ENCODE results near the gene KANSL1. TPM values are rescaled to one million over a fixed set of nuclear protein-coding genes. Genes with fewer than 3 reads are reported as not detected.
A peak's percentile ranks its signal among the peaks of the same experiment; 100 is the strongest.

Gene KANSL1
- total and polyA plus RNA-seq, 2 donors (not counting 1 experiment from before 2014, with no cell fraction given) = 36.8 to 233 TPM

- ATAC-seq (ENCODE audit: low read depth) = no peak
- H3K27me3 ChIP-seq (replicated peaks in 1 of 4; ENCODE audit: control extremely low read depth in 1 of 4, control insufficient read depth in 3 of 4, insufficient read depth in 4 of 4, low read length in 3 of 4) = no peaks in the 10 kb centered on the region
- peak overlapping the region in 1 of 2 donors; percentile 8 for H3K27ac ChIP-seq (ENCODE audit: low read length in 2 of 2)
- DNase-seq = no peak
- H3K79me2 ChIP-seq (ENCODE audit: control insufficient read depth, insufficient read depth, low read length) = peaks cover 98% of the 10 kb centered on the region
- Mint-ChIP-seq H3K9me3 (ENCODE audit: insufficient read depth) (no peaks in the 10 kb centered on the region), H3K4me1 (peaks cover 77% of the 10 kb centered on the region), H3K4me3 (no peak overlapping the region), H3K27ac (no peak overlapping the region), H3K27me3 (no peaks in the 10 kb centered on the region)
- H3K4me1 ChIP-seq (ENCODE audit: control insufficient read depth in 2 of 2, insufficient read depth in 2 of 2, low read length in 2 of 2) = peaks cover 37 to 60% of the 10 kb centered on the region in 2 donors
- POLR2A ChIA-PET = no interaction called here
- H3K36me3 ChIP-seq (replicated peaks in 1 of 2; ENCODE audit: control extremely low read depth in 1 of 2, control insufficient read depth in 1 of 2, extremely low read depth in 1 of 2, insufficient read depth in 2 of 2, low read length in 1 of 2) = peaks cover 0 to 3% of the 10 kb centered on the region in 2 experiments
- peaks cover 93% of the 10 kb centered on the region for H4K20me1 ChIP-seq (ENCODE audit: control insufficient read depth, insufficient read depth, low read length, poor library complexity, severe bottlenecking)
- intact Hi-C loops (cut with micrococcal nuclease) = loop anchor here (2.0 kb wide), 1 partner anchor 13 kb away; no protein-coding TSS in a partner anchor
- no peaks in the 10 kb centered on the region for H3K9me3 ChIP-seq (ENCODE audit: control extremely low read depth in 1 of 3, control insufficient read depth in 2 of 3, insufficient read depth in 1 of 3, low read length in 2 of 3)
- no peak overlapping the region for H3K4me2 ChIP-seq (replicated peaks; ENCODE audit: low read depth, low read length, poor library complexity, severe bottlenecking)
- no peak overlapping the region for H3K9ac ChIP-seq (ENCODE audit: low read length)
- H2AFZ ChIP-seq (ENCODE audit: insufficient read depth, low read depth, low read length, poor library complexity, severe bottlenecking) = no peak overlapping the region
- no peak overlapping the region for H3K4me3 ChIP-seq (ENCODE audit: control extremely low read depth in 1 of 5, extremely low read depth in 1 of 5, insufficient read depth in 1 of 5, low read depth in 2 of 5, low read length in 4 of 5)
- CTCF ChIA-PET = interaction anchor here (0.6 to 1.7 kb wide), 2 partner anchors 61 to 90 kb away, joined by 3 to 5 read pairs; no protein-coding TSS in a partner anchor
- TF ChIP-seq EZH2 (IDR thresholded peaks at IDR 0.05; ENCODE audit: borderline replicate concordance, insufficient read depth, low read depth, low read length, poor library complexity, severe bottlenecking) (no peak), CTCF (IDR thresholded peaks at IDR 0.05) (no peak)
These were observed 41.5 kb downstream of the KANSL1 start for GRCh38 chr17:46151762-46152161.

GRCh38 chr17:46150216-46150963 is 42.8 kb downstream of the KANSL1 start:
- Mint-ChIP-seq H3K4me1 (peaks cover 74% of the 10 kb centered on the region), H3K27ac (no peak overlapping the region), H3K9me3 (ENCODE audit: insufficient read depth) (no peaks in the 10 kb centered on the region), H3K4me3 (no peak overlapping the region), H3K27me3 (no peaks in the 10 kb centered on the region)
- H3K9ac ChIP-seq (ENCODE audit: low read length) = no peak overlapping the region
- H3K79me2 ChIP-seq (ENCODE audit: control insufficient read depth, insufficient read depth, low read length) = peaks cover 98% of the 10 kb centered on the region
- intact Hi-C loops (cut with micrococcal nuclease) = loop anchor here (2.0 kb wide), 1 partner anchor 14 kb away; no protein-coding TSS in a partner anchor
- TF ChIP-seq EZH2 (IDR thresholded peaks at IDR 0.05; ENCODE audit: borderline replicate concordance, insufficient read depth, low read depth, low read length, poor library complexity, severe bottlenecking) = no peak
- ChIA-PET CTCF (interaction anchor here (0.6 to 1.0 kb wide), 4 partner anchors 14 to 744 kb away, joined by 3 to 4 read pairs (median 3); partner anchors contain the start of gene KANSL1), POLR2A (no interaction called here)
- H4K20me1 ChIP-seq (ENCODE audit: control insufficient read depth, insufficient read depth, low read length, poor library complexity, severe bottlenecking) = peaks cover 87% of the 10 kb centered on the region
- no CpG with 5 or more reads among the region's 2 CpGs for WGBS (ENCODE audit: insufficient coverage)
- H3K4me1 ChIP-seq (ENCODE audit: control insufficient read depth in 2 of 2, insufficient read depth in 2 of 2, low read length in 2 of 2) = peaks cover 38 to 58% of the 10 kb centered on the region in 2 donors
- H3K4me2 ChIP-seq (replicated peaks; ENCODE audit: low read depth, low read length, poor library complexity, severe bottlenecking) = no peak overlapping the region
- peak overlapping the region in 1 of 2 donors; percentile 6 for H3K27ac ChIP-seq (ENCODE audit: low read length in 2 of 2)
- H3K27me3 ChIP-seq (replicated peaks in 1 of 4; ENCODE audit: control extremely low read depth in 1 of 4, control insufficient read depth in 3 of 4, insufficient read depth in 4 of 4, low read length in 3 of 4) = no peaks in the 10 kb centered on the region
- ATAC-seq (ENCODE audit: low read depth) (no peak), DNase-seq (no peak)
- no peaks in the 10 kb centered on the region for H3K9me3 ChIP-seq (ENCODE audit: control extremely low read depth in 1 of 3, control insufficient read depth in 2 of 3, insufficient read depth in 1 of 3, low read length in 2 of 3)
- no peak overlapping the region for H3K4me3 ChIP-seq (ENCODE audit: control extremely low read depth in 1 of 5, extremely low read depth in 1 of 5, insufficient read depth in 1 of 5, low read depth in 2 of 5, low read length in 4 of 5)
- H2AFZ ChIP-seq (ENCODE audit: insufficient read depth, low read depth, low read length, poor library complexity, severe bottlenecking) = no peak overlapping the region
- H3K36me3 ChIP-seq (replicated peaks in 1 of 2; ENCODE audit: control extremely low read depth in 1 of 2, control insufficient read depth in 1 of 2, extremely low read depth in 1 of 2, insufficient read depth in 2 of 2, low read length in 1 of 2) = peaks cover 0 to 5% of the 10 kb centered on the region in 2 experiments
